ENCODE results near the gene SDC1.

DNA sequence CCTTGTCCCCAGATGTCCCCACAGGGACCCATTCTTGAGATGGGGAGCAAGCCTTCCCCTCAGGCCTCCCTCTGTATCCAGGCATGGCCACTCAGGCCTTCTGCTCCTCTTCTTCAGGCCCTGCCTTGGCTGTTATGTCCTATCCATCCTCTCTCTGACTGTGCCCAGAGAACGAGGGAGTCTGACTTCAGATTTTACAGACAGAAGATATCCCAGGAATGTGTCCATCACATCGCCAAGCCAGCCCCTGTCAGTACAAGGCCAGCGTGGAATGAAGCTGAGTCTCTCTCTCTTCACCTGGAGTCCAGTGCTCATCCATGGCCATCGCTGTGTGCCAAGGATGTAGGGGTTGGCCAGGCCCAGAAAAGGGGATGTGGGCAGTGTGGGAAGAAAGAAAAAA, 57.6 kb downstream of the SDC1 start:
- TF ChIP-seq, protein P1, sequence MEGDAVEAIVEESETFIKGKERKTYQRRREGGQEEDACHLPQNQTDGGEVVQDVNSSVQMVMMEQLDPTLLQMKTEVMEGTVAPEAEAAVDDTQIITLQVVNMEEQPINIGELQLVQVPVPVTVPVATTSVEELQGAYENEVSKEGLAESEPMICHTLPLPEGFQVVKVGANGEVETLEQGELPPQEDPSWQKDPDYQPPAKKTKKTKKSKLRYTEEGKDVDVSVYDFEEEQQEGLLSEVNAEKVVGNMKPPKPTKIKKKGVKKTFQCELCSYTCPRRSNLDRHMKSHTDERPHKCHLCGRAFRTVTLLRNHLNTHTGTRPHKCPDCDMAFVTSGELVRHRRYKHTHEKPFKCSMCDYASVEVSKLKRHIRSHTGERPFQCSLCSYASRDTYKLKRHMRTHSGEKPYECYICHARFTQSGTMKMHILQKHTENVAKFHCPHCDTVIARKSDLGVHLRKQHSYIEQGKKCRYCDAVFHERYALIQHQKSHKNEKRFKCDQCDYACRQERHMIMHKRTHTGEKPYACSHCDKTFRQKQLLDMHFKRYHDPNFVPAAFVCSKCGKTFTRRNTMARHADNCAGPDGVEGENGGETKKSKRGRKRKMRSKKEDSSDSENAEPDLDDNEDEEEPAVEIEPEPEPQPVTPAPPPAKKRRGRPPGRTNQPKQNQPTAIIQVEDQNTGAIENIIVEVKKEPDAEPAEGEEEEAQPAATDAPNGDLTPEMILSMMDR (IDR thresholded peaks at IDR 0.05) = no peak
- TF ChIP-seq POLR2A (IDR thresholded peaks at IDR 0.05) = no peak
